SHP77 treated with DMSO at 0.1 percent for 48 hours (cell line): ENCODE data around the gene APEX1.
"Not testable (repeated sequence)": the region's sequence is repeated elsewhere in the genome, so short reads cannot be mapped to it uniquely, and the experiment has no call there.

Experiments
- DNase-seq: peaks from one replicate; lab custom pipeline; 2025; lab: John Stamatoyannopoulos, UW

Gene APEX1

GRCh38 chr14:20472536-20473169 is 17.6 kb downstream of the APEX1 start:
- DNase-seq = no peak

DNA sequence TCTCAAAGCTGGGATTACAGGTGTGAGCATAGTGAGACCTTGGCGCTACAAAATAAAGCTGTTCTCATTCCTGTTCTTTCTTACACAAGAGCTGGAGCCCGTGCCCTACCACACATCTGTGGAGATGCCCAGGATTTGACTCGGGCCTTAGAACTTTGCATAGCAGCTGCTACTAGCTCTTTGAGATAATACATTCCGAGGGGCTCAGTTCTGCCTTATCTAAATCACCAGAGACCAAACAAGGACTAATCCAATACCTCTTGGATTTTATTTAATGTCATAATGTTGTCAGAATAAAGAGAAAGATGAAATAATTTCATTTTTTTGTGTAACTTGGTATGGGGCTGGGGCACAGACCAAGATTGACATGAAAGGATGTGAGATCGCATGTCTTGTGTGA is 21.8 kb downstream of the APEX1 start:
- DNase-seq = no peak

- DNase-seq = no peak
Measured at GRCh38 chr14:20477211-20477876, 22.3 kb downstream of the APEX1 start.

DNA sequence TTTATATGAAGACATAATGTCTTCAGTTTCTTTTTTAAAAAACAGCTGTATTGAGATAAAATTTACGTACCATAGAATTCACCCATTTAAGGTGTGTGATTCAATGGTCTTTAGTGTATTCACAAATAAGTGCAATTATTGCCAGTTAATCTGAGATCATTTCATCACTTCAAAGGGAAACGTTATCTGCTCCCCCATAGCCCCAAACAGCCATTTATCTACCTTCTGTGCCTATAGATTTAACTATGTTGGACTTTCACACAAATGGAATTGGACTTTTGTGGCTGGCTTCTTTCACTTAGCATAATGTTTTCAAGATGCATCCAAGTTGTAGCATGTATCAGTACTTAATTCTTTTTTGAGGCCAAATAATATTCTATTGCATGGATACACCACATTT is 23.9 kb downstream of the APEX1 start:
- DNase-seq = no peak

GRCh38 chr14:20482382-20482781 is 27.4 kb downstream of the APEX1 start:
- DNase-seq = no peak

GRCh38 chr14:20485900-20486299 is 30.9 kb downstream of the APEX1 start:
- no peak for DNase-seq

GRCh38 chr14:20486684-20487395 is 31.8 kb downstream of the APEX1 start:
- DNase-seq = no peak

- DNase-seq = no peak
Measured at GRCh38 chr14:20487396-20487725, 32.3 kb downstream of the APEX1 start.

GRCh38 chr14:20489093-20489994 is 34.3 kb downstream of the APEX1 start:
- DNase-seq = no peak

DNA sequence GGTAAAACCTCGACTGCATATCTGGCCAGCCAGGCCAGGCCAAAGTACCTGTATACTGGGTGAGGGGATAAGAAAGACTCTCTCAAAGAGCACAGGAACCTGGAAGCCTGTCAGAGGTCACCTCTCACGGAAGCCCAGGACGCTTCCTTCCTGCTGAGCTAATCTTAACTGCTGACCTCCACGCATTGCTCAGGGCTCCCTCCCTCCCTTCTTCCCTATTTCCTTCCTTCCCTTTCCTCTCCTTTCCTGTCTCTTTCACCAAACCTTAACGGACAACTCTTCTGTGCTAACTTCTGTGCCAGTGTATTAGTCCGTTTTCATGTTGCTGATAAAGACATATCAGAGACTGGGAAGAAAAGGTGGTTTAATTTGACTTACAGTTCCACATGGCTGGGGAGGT is 35.5 kb downstream of the APEX1 start:
- no peak for DNase-seq

GRCh38 chr14:20492486-20492885 is 37.5 kb downstream of the APEX1 start:
- DNase-seq = no peak

- DNase-seq = no peak
Measured at GRCh38 chr14:20493634-20494033, 38.6 kb downstream of the APEX1 start.

GRCh38 chr14:20494935-20495766 is 40.1 kb downstream of the APEX1 start:
- no peak for DNase-seq

- no peak for DNase-seq
Measured at GRCh38 chr14:20498622-20499021, 43.6 kb downstream of the APEX1 start.

GRCh38 chr14:20499108-20499507 is 44.1 kb downstream of the APEX1 start:
- DNase-seq = no peak

- no peak for DNase-seq
Measured at GRCh38 chr14:20499881-20500280, 44.9 kb downstream of the APEX1 start.

DNA sequence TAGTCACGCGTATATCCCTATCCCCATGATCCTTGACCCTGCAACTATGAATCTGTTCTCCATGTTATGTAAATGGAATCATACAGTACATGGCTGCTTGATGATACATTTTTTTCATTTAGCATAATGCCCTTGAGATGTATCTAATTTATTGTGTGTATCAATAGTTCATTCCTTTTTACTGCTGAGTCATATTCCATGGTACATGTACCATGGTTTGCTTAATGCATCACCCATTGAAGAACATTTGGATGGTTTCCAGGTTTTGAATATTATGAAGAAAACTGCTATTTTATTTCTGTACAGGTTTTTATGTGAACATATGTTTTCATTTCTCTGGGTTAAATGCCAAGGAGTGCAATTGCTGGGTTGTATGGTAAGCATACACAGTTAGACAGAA is 46.3 kb downstream of the APEX1 start:
- no peak for DNase-seq

DNA sequence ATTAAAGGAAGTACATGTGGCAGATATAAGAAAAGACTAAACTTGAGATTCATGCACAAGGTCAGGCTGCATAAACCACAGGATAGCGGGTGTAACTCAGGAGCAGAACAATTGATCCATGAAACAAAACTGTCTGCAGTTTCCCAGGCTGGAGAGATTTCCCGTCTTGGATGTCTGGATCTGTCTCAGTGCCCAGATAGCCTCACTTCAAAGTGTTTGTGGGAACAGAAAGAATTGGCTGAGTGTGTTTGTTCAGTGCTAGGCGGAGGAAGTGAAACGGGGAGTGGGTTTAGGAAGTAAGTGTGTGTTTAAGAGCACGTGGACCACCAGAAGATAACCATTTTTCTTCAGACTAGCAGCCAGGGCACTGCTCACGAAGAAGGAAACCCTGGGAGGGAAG is 48.9 kb downstream of the APEX1 start:
- no peak for DNase-seq

- not testable (repeated sequence) for DNase-seq
Measured at GRCh38 chr14:20506276-20506675, 51.2 kb downstream of the APEX1 start.

GRCh38 chr14:20506752-20507151 is 51.7 kb downstream of the APEX1 start:
- not testable (repeated sequence) for DNase-seq
